B cell (primary cell): Measurements from ENCODE around the gene CCDC182. TPM values are rescaled to one million over a fixed set of nuclear protein-coding genes. Genes with fewer than 3 reads are reported as not detected.

ENCODE experiments used
- ATAC-seq: fragments of 200-7000 bp; cut with Tn5 transposase; one replicate; pipeline ENCODE4 v1.10.0; 2021; ENCODE audit warnings: low read depth, mild to moderate bottlenecking, moderate number of reproducible peaks, moderate library complexity
- CTCF ChIA-PET: fragments of 350-600 bp; sonication (Branson Sonifier 250); formaldehyde crosslinking; loops from one replicate; lab custom pipeline; 2021; ENCODE audit warnings: antibody characterized with exemption, inconsistent platforms; lab: Charles Lee
- POLR2A ChIA-PET: fragments of 350-600 bp; sonication (Branson Sonifier 250); formaldehyde crosslinking; loops from one replicate; lab custom pipeline; 2021; ENCODE audit warnings: antibody characterized with exemption; lab: Charles Lee
- DNase-seq: peaks from one replicate; pipeline ENCODE4 v3.0.0; 2013
- H2AFZ ChIP-seq: 2 replicates; pipeline ENCODE4 v1.6.1; 2012; ENCODE audit warnings: mild to moderate bottlenecking, low read depth, low read length; ENCODE audit not compliant: insufficient read depth, poor library complexity, severe bottlenecking
- H3K27ac ChIP-seq, 2 donors: 1 replicate in 1 of 2; 2 replicates in 1 of 2; pipeline ENCODE4 v1.5.1; 2012 to 2013; ENCODE audit warnings: low read length in 2 of 2, mild to moderate bottlenecking in 2 of 2, moderate library complexity in 1 of 2
- H3K27me3 ChIP-seq, 4 experiments: fragments of 200-600 bp in 1 of 4; sonication (generic) in 1 of 4; replicated peaks in 1 of 4; 1 replicate in 2 of 4; 2 replicates in 2 of 4; pipeline versions ENCODE4 v1.6.1 to v1.7.0; 2013 to 2016; ENCODE audit warnings: low read length in 3 of 4, mild to moderate bottlenecking in 2 of 4, mixed read lengths in 1 of 4, moderate library complexity in 1 of 4; ENCODE audit not compliant: insufficient read depth in 4 of 4, control insufficient read depth in 3 of 4; ENCODE audit errors: control extremely low read depth in 1 of 4
- H3K36me3 ChIP-seq, 2 experiments: replicated peaks in 1 of 2; 1 replicate in 1 of 2; 2 replicates in 1 of 2; pipeline versions ENCODE4 v1.6.1 to v1.7.1; 2013; ENCODE audit warnings: low read length in 1 of 2; ENCODE audit not compliant: insufficient read depth in 2 of 2, control insufficient read depth in 1 of 2; ENCODE audit errors: control extremely low read depth in 1 of 2, extremely low read depth in 1 of 2
- H3K4me1 ChIP-seq, 2 donors: fragments of 200-600 bp in 1 of 2; sonication (generic) in 1 of 2; 1 replicate in 1 of 2; 2 replicates in 1 of 2; pipeline versions ENCODE4 v1.5.1 to v1.6.1; 2013 to 2017; ENCODE audit warnings: low read length in 2 of 2; ENCODE audit not compliant: control insufficient read depth in 2 of 2, insufficient read depth in 2 of 2
- H3K4me2 ChIP-seq: replicated peaks from 2 replicates; pipeline ENCODE3; 2012; ENCODE audit warnings: mild to moderate bottlenecking, low read depth, low read length; ENCODE audit not compliant: poor library complexity, severe bottlenecking
- H3K4me3 ChIP-seq, 5 experiments: fragments of 200-600 bp in 1 of 5; sonication (generic) in 1 of 5; 1 replicate in 3 of 5; 2 replicates in 2 of 5; pipeline versions ENCODE4 v1.5.1 to v1.7.0; 2011 to 2016; ENCODE audit warnings: low read length in 4 of 5, mild to moderate bottlenecking in 4 of 5, low read depth in 2 of 5, control low read depth in 1 of 5, moderate library complexity in 1 of 5; ENCODE audit not compliant: insufficient read depth in 1 of 5; ENCODE audit errors: control extremely low read depth in 1 of 5, extremely low read depth in 1 of 5
- H3K79me2 ChIP-seq: fragments of 200-600 bp; sonication (generic); one replicate; pipeline ENCODE4 v1.6.0; 2016; ENCODE audit warnings: low read length; ENCODE audit not compliant: control insufficient read depth, insufficient read depth
- H3K9ac ChIP-seq: fragments of 200-600 bp; sonication (generic); 2 replicates; pipeline ENCODE4 v1.6.1; 2017; ENCODE audit warnings: mild to moderate bottlenecking, low read length, moderate library complexity
- H3K9me3 ChIP-seq, 3 donors: one replicate each; pipeline versions ENCODE4 v1.6.1 to v1.7.1; 2013; ENCODE audit warnings: low read length in 2 of 3; ENCODE audit not compliant: control insufficient read depth in 2 of 3, insufficient read depth in 1 of 3; ENCODE audit errors: control extremely low read depth in 1 of 3
- H4K20me1 ChIP-seq: 2 replicates; pipeline ENCODE4 v1.6.0; 2012; ENCODE audit warnings: mild to moderate bottlenecking, low read length; ENCODE audit not compliant: insufficient read depth, control insufficient read depth, poor library complexity, severe bottlenecking
- H3K27ac Mint-ChIP-seq: one replicate; pipeline ENCODE4 v1.8.0; 2021; ENCODE audit warnings: mixed read lengths
- H3K27me3 Mint-ChIP-seq: one replicate; pipeline ENCODE4 v1.8.0; 2021; ENCODE audit warnings: mixed read lengths
- H3K4me1 Mint-ChIP-seq: one replicate; pipeline ENCODE4 v1.8.0; 2021; ENCODE audit warnings: mixed read lengths
- H3K4me3 Mint-ChIP-seq: one replicate; pipeline ENCODE4 v1.8.0; 2021; ENCODE audit warnings: mixed read lengths
- H3K9me3 Mint-ChIP-seq: one replicate; pipeline ENCODE4 v1.8.0; 2022; ENCODE audit warnings: mixed read lengths; ENCODE audit not compliant: insufficient read depth
- EZH2 ChIP-seq: IDR thresholded peaks from 2 replicates; pipeline ENCODE4 v1.6.1; 2012; ENCODE audit warnings: borderline replicate concordance, low read depth, mild to moderate bottlenecking, moderate library complexity, low read length; ENCODE audit not compliant: insufficient read depth, poor library complexity, severe bottlenecking
- WGBS: methylation state at CpG from one replicate; pipeline ENCODE4 v1.1.5; 2013; ENCODE audit warnings: missing lambda C conversion rate; ENCODE audit not compliant: insufficient coverage; 5-methylcytosine and 5-hydroxymethylcytosine counted together
- intact Hi-C: fragments of 100-400 bp; cut with micrococcal nuclease; formaldehyde crosslinking; loops from one replicate; pipeline ENCODE4 v1.10.0; 2022
- polyA plus RNA-seq: library from polyadenylated mRNA; depleted of rRNA; stranded (reverse); fragments of >200 nt; gene quantifications from 2 replicates; pipeline ENCODE4 v1.2.3, GENCODE V29; 2012
- total RNA-seq, 2 donors: library from RNA; stranded (reverse); fragments of 120-200 nt in 1 of 2; gene quantifications; 1 replicate in 1 of 2; 2 replicates in 1 of 2; pipeline versions ENCODE4 v1.2.3 to v1.2.4, GENCODE V29; 2013 to 2022
- TF ChIP-seq, protein P1 (sequence below): fragments of 200-600 bp; IDR thresholded peaks from one replicate; pipeline ENCODE4 v1.8.0; 2022; ENCODE audit warnings: antibody characterized with exemption, mild to moderate bottlenecking

CCDC182 gene
- total and polyA plus RNA-seq, 2 donors (not counting 1 experiment from before 2014, with no cell fraction given): not detected

DNA sequence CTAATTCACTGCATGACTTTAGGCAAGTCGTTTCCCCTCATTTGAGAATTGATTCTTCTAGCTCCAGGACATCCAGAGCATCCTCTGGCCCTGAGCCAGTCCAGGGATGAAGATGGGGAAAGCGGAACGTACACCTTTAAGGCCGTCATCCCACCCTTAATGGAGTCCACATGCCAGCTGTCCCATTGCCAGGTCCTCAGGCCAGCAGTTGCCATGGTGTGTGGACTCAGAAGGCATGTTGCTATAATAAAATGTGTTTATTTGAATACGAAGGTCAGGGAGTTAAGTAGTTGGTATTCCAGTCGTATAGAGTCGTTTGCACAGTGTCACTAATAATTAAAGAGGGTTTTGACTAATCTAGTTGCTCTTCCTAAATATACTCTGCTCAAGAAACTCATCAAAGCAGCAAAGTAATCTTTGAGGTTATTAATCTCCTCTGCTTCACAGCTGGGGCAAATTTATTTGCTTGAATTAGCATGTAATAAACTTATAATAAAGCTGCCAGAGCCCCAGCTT is 30.4 kb downstream of the CCDC182 start:
- Histone ChIP-seq H3K4me1 (no peaks in the 10 kb centered on the region), H2AFZ (no peak overlapping the region), H3K36me3 (no peaks in the 10 kb centered on the region), H3K27ac (no peak overlapping the region), H3K27me3 (peaks cover 0 to 16% (median 4%) of the 10 kb centered on the region in 4 experiments), H3K9ac (no peak overlapping the region), H4K20me1 (no peaks in the 10 kb centered on the region), H3K79me2 (no peaks in the 10 kb centered on the region), H3K9me3 (no peaks in the 10 kb centered on the region), H3K4me3 (no peak overlapping the region), H3K4me2 (no peak overlapping the region)
- POLR2A ChIA-PET: no interaction called here
- intact Hi-C loops: no loop called here
- Mint-ChIP-seq H3K9me3 (no peaks in the 10 kb centered on the region), H3K27ac (no peak overlapping the region), H3K4me3 (no peak overlapping the region), H3K27me3 (peaks cover 32% of the 10 kb centered on the region), H3K4me1 (no peaks in the 10 kb centered on the region)
- CTCF ChIA-PET: interaction anchor here (1.2 kb wide), 1 partner anchor 42 kb away, joined by 3 read pairs; no protein-coding TSS in a partner anchor
- WGBS: 89% methylated on average over 4 of the region's 7 CpGs
- ATAC-seq (no peak), DNase-seq (no peak)
- TF ChIP-seq, protein P1, sequence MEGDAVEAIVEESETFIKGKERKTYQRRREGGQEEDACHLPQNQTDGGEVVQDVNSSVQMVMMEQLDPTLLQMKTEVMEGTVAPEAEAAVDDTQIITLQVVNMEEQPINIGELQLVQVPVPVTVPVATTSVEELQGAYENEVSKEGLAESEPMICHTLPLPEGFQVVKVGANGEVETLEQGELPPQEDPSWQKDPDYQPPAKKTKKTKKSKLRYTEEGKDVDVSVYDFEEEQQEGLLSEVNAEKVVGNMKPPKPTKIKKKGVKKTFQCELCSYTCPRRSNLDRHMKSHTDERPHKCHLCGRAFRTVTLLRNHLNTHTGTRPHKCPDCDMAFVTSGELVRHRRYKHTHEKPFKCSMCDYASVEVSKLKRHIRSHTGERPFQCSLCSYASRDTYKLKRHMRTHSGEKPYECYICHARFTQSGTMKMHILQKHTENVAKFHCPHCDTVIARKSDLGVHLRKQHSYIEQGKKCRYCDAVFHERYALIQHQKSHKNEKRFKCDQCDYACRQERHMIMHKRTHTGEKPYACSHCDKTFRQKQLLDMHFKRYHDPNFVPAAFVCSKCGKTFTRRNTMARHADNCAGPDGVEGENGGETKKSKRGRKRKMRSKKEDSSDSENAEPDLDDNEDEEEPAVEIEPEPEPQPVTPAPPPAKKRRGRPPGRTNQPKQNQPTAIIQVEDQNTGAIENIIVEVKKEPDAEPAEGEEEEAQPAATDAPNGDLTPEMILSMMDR: no peak
- no peak for TF ChIP-seq EZH2

GRCh38 chr17:57713140-57713539 is 32.0 kb downstream of the CCDC182 start:
- WGBS: 100% methylated on average over 4 of the region's 7 CpGs
- H3K4me3 ChIP-seq: no peak overlapping the region
- H3K9ac ChIP-seq: no peak overlapping the region
- no peaks in the 10 kb centered on the region for H3K9me3 ChIP-seq
- peaks cover 0 to 16% (median 4%) of the 10 kb centered on the region in 4 experiments for H3K27me3 ChIP-seq
- H3K4me2 ChIP-seq: no peak overlapping the region
- ChIA-PET CTCF (no interaction called here), POLR2A (no interaction called here)
- no peaks in the 10 kb centered on the region for H3K4me1 ChIP-seq
- H3K27ac ChIP-seq: no peak overlapping the region
- intact Hi-C loops: no loop called here
- TF ChIP-seq, protein P1: no peak
- no peak for TF ChIP-seq EZH2
- H4K20me1 ChIP-seq: no peaks in the 10 kb centered on the region
- H3K79me2 ChIP-seq: no peaks in the 10 kb centered on the region
- no peak overlapping the region for H3K27ac Mint-ChIP-seq
- no peaks in the 10 kb centered on the region for H3K4me1 Mint-ChIP-seq
- peaks cover 32% of the 10 kb centered on the region for H3K27me3 Mint-ChIP-seq
- H3K9me3 Mint-ChIP-seq: no peaks in the 10 kb centered on the region
- no peaks in the 10 kb centered on the region for H3K36me3 ChIP-seq
- H3K4me3 Mint-ChIP-seq: no peak overlapping the region
- H2AFZ ChIP-seq: no peak overlapping the region
- DNase-seq (no peak), ATAC-seq (no peak)
